A673 (cell line): ENCODE results near the gene RIPK3.
"Not testable (repeated sequence)": the region's sequence is repeated elsewhere in the genome, so short reads cannot be mapped to it uniquely, and the experiment has no call there.

Source experiments
- EZH2 ChIP-seq: fragments of 200-600 bp; sonication (generic); IDR thresholded peaks from 2 replicates; pipeline ENCODE4 v1.6.1; 2017; ENCODE audit warnings: borderline replicate concordance, low read depth, mild to moderate bottlenecking, mixed read lengths, antibody characterized with exemption, low read length; ENCODE audit not compliant: poor library complexity, severe bottlenecking
- TF ChIP-seq, protein P1 (sequence below): fragments of 300-800, 200-600 bp; sonication (generic); conservative IDR thresholded peaks from 2 replicates; pipeline ENCODE4 v1.5.1; 2017; ENCODE audit warnings: low read depth, mild to moderate bottlenecking, antibody characterized with exemption, low read length, moderate library complexity, mixed read lengths

DNA sequence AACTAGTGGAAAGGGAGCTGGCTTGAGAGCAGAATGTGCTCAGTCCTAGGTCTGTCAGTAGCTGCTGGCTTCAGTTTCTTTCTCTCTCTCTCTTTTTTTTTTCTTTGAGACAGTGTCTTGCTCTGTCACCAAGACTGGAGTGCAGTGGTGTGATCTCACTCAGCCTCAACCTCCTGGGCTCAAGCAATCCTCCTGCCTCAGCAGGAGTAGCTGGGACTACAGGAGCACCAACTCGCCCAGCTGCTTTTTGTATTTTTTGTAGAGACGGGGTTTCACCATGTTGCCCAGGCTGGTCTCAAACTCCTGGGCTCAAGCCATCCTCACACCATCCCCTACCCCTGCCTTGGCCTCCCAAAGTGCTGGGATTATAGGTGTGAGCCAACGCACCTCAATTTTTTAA is 31.8 kb upstream of the RIPK3 start:
- TF ChIP-seq, protein P1, sequence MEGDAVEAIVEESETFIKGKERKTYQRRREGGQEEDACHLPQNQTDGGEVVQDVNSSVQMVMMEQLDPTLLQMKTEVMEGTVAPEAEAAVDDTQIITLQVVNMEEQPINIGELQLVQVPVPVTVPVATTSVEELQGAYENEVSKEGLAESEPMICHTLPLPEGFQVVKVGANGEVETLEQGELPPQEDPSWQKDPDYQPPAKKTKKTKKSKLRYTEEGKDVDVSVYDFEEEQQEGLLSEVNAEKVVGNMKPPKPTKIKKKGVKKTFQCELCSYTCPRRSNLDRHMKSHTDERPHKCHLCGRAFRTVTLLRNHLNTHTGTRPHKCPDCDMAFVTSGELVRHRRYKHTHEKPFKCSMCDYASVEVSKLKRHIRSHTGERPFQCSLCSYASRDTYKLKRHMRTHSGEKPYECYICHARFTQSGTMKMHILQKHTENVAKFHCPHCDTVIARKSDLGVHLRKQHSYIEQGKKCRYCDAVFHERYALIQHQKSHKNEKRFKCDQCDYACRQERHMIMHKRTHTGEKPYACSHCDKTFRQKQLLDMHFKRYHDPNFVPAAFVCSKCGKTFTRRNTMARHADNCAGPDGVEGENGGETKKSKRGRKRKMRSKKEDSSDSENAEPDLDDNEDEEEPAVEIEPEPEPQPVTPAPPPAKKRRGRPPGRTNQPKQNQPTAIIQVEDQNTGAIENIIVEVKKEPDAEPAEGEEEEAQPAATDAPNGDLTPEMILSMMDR, result not testable (repeated sequence)
- TF ChIP-seq EZH2, result not testable (repeated sequence)
